PC-3 (cell line): Measurements from ENCODE around the gene CHRNG. TPM values are rescaled to one million over a fixed set of nuclear protein-coding genes. Genes with fewer than 3 reads are reported as not detected.
"Not testable (repeated sequence)": the region's sequence is repeated elsewhere in the genome, so short reads cannot be mapped to it uniquely, and the experiment has no call there.

Experiments used
- ATAC-seq: fragments of 200-7000 bp; cut with Tn5 transposase; 2 replicates; pipeline ENCODE4 v1.9.1; 2020; ENCODE audit warnings: mild to moderate bottlenecking, moderate library complexity
- BruUV-seq: library from RNA; stranded (reverse); fragments of 400-500 nt; replicated peaks from 2 replicates; lab custom pipeline; 2021; lab: Mats Ljungman, UMichigan
- CTCF ChIA-PET: fragments of 300-600 bp; sonication (Branson Sonifier 250); formaldehyde crosslinking; loops from one replicate; lab custom pipeline; 2022; ENCODE audit warnings: antibody characterized with exemption; lab: Charles Lee
- POLR2A ChIA-PET: fragments of 300-600 bp; sonication (Branson Sonifier 250); formaldehyde crosslinking; loops from one replicate; lab custom pipeline; 2022; ENCODE audit warnings: antibody characterized with exemption; ENCODE audit not compliant: unreplicated experiment; lab: Charles Lee
- DNase-seq: peaks from one replicate; pipeline ENCODE4 v3.0.0-alpha.2; 2015
- H2AFZ ChIP-seq: fragments of 300-600 bp; sonication (generic); 2 replicates; pipeline ENCODE4 v1.6.0; 2016; ENCODE audit warnings: antibody characterized with exemption, low read length
- H3F3A ChIP-seq: fragments of 300-600 bp; sonication (generic); one replicate; pipeline ENCODE4 v1.6.0; 2017; ENCODE audit warnings: antibody characterized with exemption, low read length, control low read depth, mild to moderate bottlenecking; ENCODE audit not compliant: unreplicated experiment
- H3K27ac ChIP-seq: fragments of 300-600 bp; sonication (generic); 2 replicates; pipeline ENCODE4 v1.5.1; 2016; ENCODE audit warnings: mild to moderate bottlenecking, low read length
- H3K27me3 ChIP-seq: fragments of 300-600 bp; sonication (generic); 2 replicates; pipeline ENCODE4 v1.6.1; 2016; ENCODE audit warnings: low read length, mixed read lengths
- H3K36me3 ChIP-seq: fragments of 300-600 bp; sonication (generic); 2 replicates; pipeline ENCODE4 v1.6.1; 2016; ENCODE audit warnings: low read depth, mixed run types, low read length, mixed read lengths
- H3K4me1 ChIP-seq: fragments of 300-600 bp; sonication (generic); 2 replicates; pipeline ENCODE4 v1.5.1; 2016; ENCODE audit warnings: low read length; ENCODE audit not compliant: insufficient read depth
- H3K4me2 ChIP-seq: fragments of 300-600 bp; sonication (generic); 2 replicates; pipeline ENCODE4 v1.6.0; 2016; ENCODE audit warnings: low read length
- H3K4me3 ChIP-seq: fragments of 300-600 bp; sonication (generic); 2 replicates; pipeline ENCODE4 v1.5.1; 2016; ENCODE audit warnings: mild to moderate bottlenecking, low read length, mixed read lengths
- H3K79me2 ChIP-seq: fragments of 300-600 bp; sonication (generic); 2 replicates; pipeline ENCODE4 v1.6.1; 2017; ENCODE audit warnings: low read length, mixed read lengths
- H3K9ac ChIP-seq: fragments of 300-600 bp; sonication (generic); 2 replicates; pipeline ENCODE4 v1.6.0; 2016; ENCODE audit warnings: mild to moderate bottlenecking, low read length
- H3K9me2 ChIP-seq: fragments of 300-600 bp; sonication (generic); replicated peaks from 2 replicates; pipeline ENCODE4 v1.6.1; 2016; ENCODE audit warnings: mixed run types, low read length, mixed read lengths
- H3K9me3 ChIP-seq: fragments of 300-600 bp; sonication (generic); 2 replicates; pipeline ENCODE4 v1.6.1; 2016; ENCODE audit warnings: low read length, mixed read lengths
- H4K20me1 ChIP-seq: fragments of 300-600 bp; sonication (generic); 2 replicates; pipeline ENCODE4 v1.6.1; 2016; ENCODE audit warnings: low read length, mixed read lengths
- EZH2 ChIP-seq: fragments of 300-600 bp; sonication (generic); IDR thresholded peaks from one replicate; pipeline ENCODE4 v1.6.1; 2017; ENCODE audit warnings: antibody characterized with exemption, mild to moderate bottlenecking, low read length; ENCODE audit not compliant: unreplicated experiment
- EZH2phosphoT487 ChIP-seq: fragments of 300-600 bp; sonication (generic); IDR thresholded peaks from 2 replicates; pipeline ENCODE4 v1.6.1; 2018; ENCODE audit warnings: mild to moderate bottlenecking, antibody characterized with exemption, low read length, borderline replicate concordance
- intact Hi-C: fragments of 100-400 bp; cut with micrococcal nuclease; formaldehyde crosslinking; loops from 2 replicates; pipeline ENCODE4 v1.9.0; 2023
- total RNA-seq: library from RNA; depleted of rRNA; stranded (reverse); fragments of >200 nt; gene quantifications from 2 replicates; pipeline ENCODE4 v1.2.3, GENCODE V29; 2014
- TF ChIP-seq, protein P1 (sequence below): fragments of 300-600 bp; sonication (generic); conservative IDR thresholded peaks from 2 replicates; pipeline ENCODE4 v1.5.1; 2017; ENCODE audit warnings: antibody characterized with exemption, low read depth, mild to moderate bottlenecking, low read length

The CHRNG gene
- total RNA-seq, 1 experiment from 2014 or later: not detected

DNA sequence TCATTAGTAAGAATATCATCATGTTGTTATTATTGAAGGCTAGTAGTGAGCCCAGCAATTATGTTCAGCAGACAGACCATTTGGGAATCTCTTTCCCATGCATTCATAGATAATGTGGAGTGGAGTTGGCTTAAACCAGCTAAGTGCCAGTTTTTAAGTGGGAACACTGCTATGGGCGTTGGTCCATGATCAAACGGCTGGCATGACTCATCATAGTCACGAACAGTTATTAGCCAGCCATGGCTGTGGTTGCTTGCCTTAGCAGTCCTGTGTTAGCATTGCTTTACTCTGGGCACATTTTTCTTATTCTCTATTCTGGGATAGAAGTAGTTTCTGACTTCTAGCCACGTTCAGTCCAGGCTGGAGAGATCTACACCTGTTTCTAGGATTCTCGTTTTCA lies 28.7 kb downstream of the CHRNG start:
- Histone ChIP-seq H4K20me1 (no peaks in the 10 kb centered on the region), H3K4me3 (no peak overlapping the region), H3K4me2 (peak overlapping the region; percentile 46), H3K79me2 (no peaks in the 10 kb centered on the region), H3K9ac (peak overlapping the region; percentile 61), H2AFZ (no peak overlapping the region), H3K36me3 (peaks cover 49% of the 10 kb centered on the region), H3K9me3 (no peaks in the 10 kb centered on the region), H3K27ac (peak overlapping the region; percentile 87), H3K27me3 (no peaks in the 10 kb centered on the region), H3F3A (no peaks in the 10 kb centered on the region), H3K9me2 (no peaks in the 10 kb centered on the region), H3K4me1 (peaks cover 16% of the 10 kb centered on the region)
- POLR2A ChIA-PET: interaction anchor here (0.7 to 0.9 kb wide), 2 partner anchors 18 to 25 kb away, joined by 3 to 7 read pairs; partner anchors contain the start of genes EIF4E2 and TIGD1
- ATAC-seq: peak; percentile 99
- intact Hi-C loops: loop anchor here (1.0 to 2.0 kb wide), 2 partner anchors 21 to 25 kb away; no protein-coding TSS in a partner anchor
- CTCF ChIA-PET: interaction anchor here (0.7 kb wide), 1 partner anchor 39 kb away, joined by 3 read pairs; no protein-coding TSS in a partner anchor
- TF ChIP-seq EZH2phosphoT487: no peak
- no peak for TF ChIP-seq EZH2
- TF ChIP-seq, protein P1, sequence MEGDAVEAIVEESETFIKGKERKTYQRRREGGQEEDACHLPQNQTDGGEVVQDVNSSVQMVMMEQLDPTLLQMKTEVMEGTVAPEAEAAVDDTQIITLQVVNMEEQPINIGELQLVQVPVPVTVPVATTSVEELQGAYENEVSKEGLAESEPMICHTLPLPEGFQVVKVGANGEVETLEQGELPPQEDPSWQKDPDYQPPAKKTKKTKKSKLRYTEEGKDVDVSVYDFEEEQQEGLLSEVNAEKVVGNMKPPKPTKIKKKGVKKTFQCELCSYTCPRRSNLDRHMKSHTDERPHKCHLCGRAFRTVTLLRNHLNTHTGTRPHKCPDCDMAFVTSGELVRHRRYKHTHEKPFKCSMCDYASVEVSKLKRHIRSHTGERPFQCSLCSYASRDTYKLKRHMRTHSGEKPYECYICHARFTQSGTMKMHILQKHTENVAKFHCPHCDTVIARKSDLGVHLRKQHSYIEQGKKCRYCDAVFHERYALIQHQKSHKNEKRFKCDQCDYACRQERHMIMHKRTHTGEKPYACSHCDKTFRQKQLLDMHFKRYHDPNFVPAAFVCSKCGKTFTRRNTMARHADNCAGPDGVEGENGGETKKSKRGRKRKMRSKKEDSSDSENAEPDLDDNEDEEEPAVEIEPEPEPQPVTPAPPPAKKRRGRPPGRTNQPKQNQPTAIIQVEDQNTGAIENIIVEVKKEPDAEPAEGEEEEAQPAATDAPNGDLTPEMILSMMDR: no peak
- no TSS peak for BruUV-seq
- DNase-seq: peak; percentile 83

DNA sequence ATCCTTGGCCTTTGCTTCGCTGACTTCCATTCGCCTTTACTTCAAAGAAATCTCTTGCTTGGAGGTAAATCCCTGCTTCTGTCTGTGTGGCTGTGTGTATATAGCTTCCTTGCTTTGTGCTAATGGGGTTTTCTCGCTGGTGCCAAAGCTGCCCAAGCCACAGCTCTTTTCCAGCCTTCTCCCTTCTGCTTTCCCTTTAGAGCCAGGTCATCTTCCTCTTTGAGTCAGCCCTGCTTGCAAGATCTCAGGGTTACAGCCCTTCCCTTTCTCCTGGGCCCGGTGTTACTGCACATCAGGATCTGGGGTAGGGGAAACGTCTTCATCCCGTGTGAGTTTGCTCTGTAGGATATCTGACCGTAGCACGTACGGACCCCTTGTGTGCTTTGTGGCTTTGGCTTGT lies 30.0 kb downstream of the CHRNG start:
- ATAC-seq (no peak), DNase-seq (no peak)
- Histone ChIP-seq H2AFZ (no peak overlapping the region), H3F3A (no peaks in the 10 kb centered on the region), H3K27ac (no peak overlapping the region), H3K9me2 (no peaks in the 10 kb centered on the region), H3K4me1 (peaks cover 24% of the 10 kb centered on the region), H3K9ac (no peak overlapping the region), H3K4me2 (no peak overlapping the region), H3K4me3 (no peak overlapping the region), H3K9me3 (no peaks in the 10 kb centered on the region), H4K20me1 (no peaks in the 10 kb centered on the region), H3K36me3 (peaks cover 41% of the 10 kb centered on the region), H3K27me3 (no peaks in the 10 kb centered on the region), H3K79me2 (no peaks in the 10 kb centered on the region)
- ChIA-PET POLR2A (interaction anchor here (0.7 kb wide), 1 partner anchor 17 kb away, joined by 4 read pairs; no protein-coding TSS in a partner anchor), CTCF (no interaction called here)
- intact Hi-C loops: loop anchor here (2.0 kb wide), 1 partner anchor 19 kb away; no protein-coding TSS in a partner anchor
- no peak for TF ChIP-seq EZH2phosphoT487
- TF ChIP-seq, protein P1: no peak
- TF ChIP-seq EZH2: no peak
- no TSS peak for BruUV-seq

GRCh38 chr2:232570481-232570880 lies 31.0 kb downstream of the CHRNG start:
- Histone ChIP-seq H3K4me1 (peaks cover 24% of the 10 kb centered on the region), H3K36me3 (peaks cover 39% of the 10 kb centered on the region)
- intact Hi-C loops, DNase-seq, H3K9me3 ChIP-seq, H3F3A ChIP-seq, H3K4me2 ChIP-seq, CTCF ChIA-PET, H3K9me2 ChIP-seq, H2AFZ ChIP-seq, BruUV-seq, H3K4me3 ChIP-seq, H3K27ac ChIP-seq, ATAC-seq, H3K9ac ChIP-seq, H3K27me3 ChIP-seq, H3K79me2 ChIP-seq, H4K20me1 ChIP-seq: not testable (repeated sequence)
- POLR2A ChIA-PET: interaction anchor here (0.7 kb wide), 1 partner anchor 16 kb away, joined by 4 read pairs; no protein-coding TSS in a partner anchor
